PC-3 (cell line): ENCODE results near the gene HSD17B11. TPM values are rescaled to one million over a fixed set of nuclear protein-coding genes. Genes with fewer than 3 reads are reported as not detected.

Experiments used
- ATAC-seq: fragments of 200-7000 bp; cut with Tn5 transposase; 2 replicates; pipeline ENCODE4 v1.9.1; 2020; ENCODE audit warnings: mild to moderate bottlenecking, moderate library complexity
- BruUV-seq: library from RNA; stranded (reverse); fragments of 400-500 nt; replicated peaks from 2 replicates; lab custom pipeline; 2021; lab: Mats Ljungman, UMichigan
- CTCF ChIA-PET: fragments of 300-600 bp; sonication (Branson Sonifier 250); formaldehyde crosslinking; loops from one replicate; lab custom pipeline; 2022; ENCODE audit warnings: antibody characterized with exemption; lab: Charles Lee
- POLR2A ChIA-PET: fragments of 300-600 bp; sonication (Branson Sonifier 250); formaldehyde crosslinking; loops from one replicate; lab custom pipeline; 2022; ENCODE audit warnings: antibody characterized with exemption; ENCODE audit not compliant: unreplicated experiment; lab: Charles Lee
- DNase-seq: peaks from one replicate; pipeline ENCODE4 v3.0.0-alpha.2; 2015
- H2AFZ ChIP-seq: fragments of 300-600 bp; sonication (generic); 2 replicates; pipeline ENCODE4 v1.6.0; 2016; ENCODE audit warnings: antibody characterized with exemption, low read length
- H3F3A ChIP-seq: fragments of 300-600 bp; sonication (generic); one replicate; pipeline ENCODE4 v1.6.0; 2017; ENCODE audit warnings: antibody characterized with exemption, low read length, control low read depth, mild to moderate bottlenecking; ENCODE audit not compliant: unreplicated experiment
- H3K27ac ChIP-seq: fragments of 300-600 bp; sonication (generic); 2 replicates; pipeline ENCODE4 v1.5.1; 2016; ENCODE audit warnings: mild to moderate bottlenecking, low read length
- H3K27me3 ChIP-seq: fragments of 300-600 bp; sonication (generic); 2 replicates; pipeline ENCODE4 v1.6.1; 2016; ENCODE audit warnings: low read length, mixed read lengths
- H3K36me3 ChIP-seq: fragments of 300-600 bp; sonication (generic); 2 replicates; pipeline ENCODE4 v1.6.1; 2016; ENCODE audit warnings: low read depth, mixed run types, low read length, mixed read lengths
- H3K4me1 ChIP-seq: fragments of 300-600 bp; sonication (generic); 2 replicates; pipeline ENCODE4 v1.5.1; 2016; ENCODE audit warnings: low read length; ENCODE audit not compliant: insufficient read depth
- H3K4me2 ChIP-seq: fragments of 300-600 bp; sonication (generic); 2 replicates; pipeline ENCODE4 v1.6.0; 2016; ENCODE audit warnings: low read length
- H3K4me3 ChIP-seq: fragments of 300-600 bp; sonication (generic); 2 replicates; pipeline ENCODE4 v1.5.1; 2016; ENCODE audit warnings: mild to moderate bottlenecking, low read length, mixed read lengths
- H3K79me2 ChIP-seq: fragments of 300-600 bp; sonication (generic); 2 replicates; pipeline ENCODE4 v1.6.1; 2017; ENCODE audit warnings: low read length, mixed read lengths
- H3K9ac ChIP-seq: fragments of 300-600 bp; sonication (generic); 2 replicates; pipeline ENCODE4 v1.6.0; 2016; ENCODE audit warnings: mild to moderate bottlenecking, low read length
- H3K9me2 ChIP-seq: fragments of 300-600 bp; sonication (generic); replicated peaks from 2 replicates; pipeline ENCODE4 v1.6.1; 2016; ENCODE audit warnings: mixed run types, low read length, mixed read lengths
- H3K9me3 ChIP-seq: fragments of 300-600 bp; sonication (generic); 2 replicates; pipeline ENCODE4 v1.6.1; 2016; ENCODE audit warnings: low read length, mixed read lengths
- H4K20me1 ChIP-seq: fragments of 300-600 bp; sonication (generic); 2 replicates; pipeline ENCODE4 v1.6.1; 2016; ENCODE audit warnings: low read length, mixed read lengths
- EZH2 ChIP-seq: fragments of 300-600 bp; sonication (generic); IDR thresholded peaks from one replicate; pipeline ENCODE4 v1.6.1; 2017; ENCODE audit warnings: antibody characterized with exemption, mild to moderate bottlenecking, low read length; ENCODE audit not compliant: unreplicated experiment
- EZH2phosphoT487 ChIP-seq: fragments of 300-600 bp; sonication (generic); IDR thresholded peaks from 2 replicates; pipeline ENCODE4 v1.6.1; 2018; ENCODE audit warnings: mild to moderate bottlenecking, antibody characterized with exemption, low read length, borderline replicate concordance
- intact Hi-C: fragments of 100-400 bp; cut with micrococcal nuclease; formaldehyde crosslinking; loops from 2 replicates; pipeline ENCODE4 v1.9.0; 2023
- total RNA-seq: library from RNA; depleted of rRNA; stranded (reverse); fragments of >200 nt; gene quantifications from 2 replicates; pipeline ENCODE4 v1.2.3, GENCODE V29; 2014
- TF ChIP-seq, protein P1 (sequence below): fragments of 300-600 bp; sonication (generic); conservative IDR thresholded peaks from 2 replicates; pipeline ENCODE4 v1.5.1; 2017; ENCODE audit warnings: antibody characterized with exemption, low read depth, mild to moderate bottlenecking, low read length

The HSD17B11 gene
- total RNA-seq, 1 experiment from 2014 or later: 4.7 TPM

- Histone ChIP-seq H3K4me2 (no peak overlapping the region), H3F3A (peaks cover 3% of the 10 kb centered on the region), H3K9ac (no peak overlapping the region), H3K9me3 (no peaks in the 10 kb centered on the region), H3K9me2 (no peaks in the 10 kb centered on the region), H3K4me1 (peaks cover 19% of the 10 kb centered on the region), H3K36me3 (no peaks in the 10 kb centered on the region), H3K79me2 (no peaks in the 10 kb centered on the region), H3K4me3 (no peak overlapping the region), H3K27ac (no peak overlapping the region), H4K20me1 (no peaks in the 10 kb centered on the region), H2AFZ (no peak overlapping the region), H3K27me3 (no peaks in the 10 kb centered on the region)
- no peak for TF ChIP-seq EZH2
- TF ChIP-seq, protein P1, sequence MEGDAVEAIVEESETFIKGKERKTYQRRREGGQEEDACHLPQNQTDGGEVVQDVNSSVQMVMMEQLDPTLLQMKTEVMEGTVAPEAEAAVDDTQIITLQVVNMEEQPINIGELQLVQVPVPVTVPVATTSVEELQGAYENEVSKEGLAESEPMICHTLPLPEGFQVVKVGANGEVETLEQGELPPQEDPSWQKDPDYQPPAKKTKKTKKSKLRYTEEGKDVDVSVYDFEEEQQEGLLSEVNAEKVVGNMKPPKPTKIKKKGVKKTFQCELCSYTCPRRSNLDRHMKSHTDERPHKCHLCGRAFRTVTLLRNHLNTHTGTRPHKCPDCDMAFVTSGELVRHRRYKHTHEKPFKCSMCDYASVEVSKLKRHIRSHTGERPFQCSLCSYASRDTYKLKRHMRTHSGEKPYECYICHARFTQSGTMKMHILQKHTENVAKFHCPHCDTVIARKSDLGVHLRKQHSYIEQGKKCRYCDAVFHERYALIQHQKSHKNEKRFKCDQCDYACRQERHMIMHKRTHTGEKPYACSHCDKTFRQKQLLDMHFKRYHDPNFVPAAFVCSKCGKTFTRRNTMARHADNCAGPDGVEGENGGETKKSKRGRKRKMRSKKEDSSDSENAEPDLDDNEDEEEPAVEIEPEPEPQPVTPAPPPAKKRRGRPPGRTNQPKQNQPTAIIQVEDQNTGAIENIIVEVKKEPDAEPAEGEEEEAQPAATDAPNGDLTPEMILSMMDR: no peak
- TF ChIP-seq EZH2phosphoT487: no peak
- intact Hi-C loops: no loop called here
- ChIA-PET POLR2A (no interaction called here), CTCF (no interaction called here)
- no TSS peak for BruUV-seq
- no peak for DNase-seq
- no peak for ATAC-seq
Measured at GRCh38 chr4:87416965-87417364, 26.0 kb upstream of the HSD17B11 start.

- no peaks in the 10 kb centered on the region for H4K20me1 ChIP-seq
- H3K4me1 ChIP-seq: peaks cover 7% of the 10 kb centered on the region
- H3K9ac ChIP-seq: no peak overlapping the region
- H3K4me3 ChIP-seq: no peak overlapping the region
- ATAC-seq (no peak), DNase-seq (no peak)
- ChIA-PET CTCF (no interaction called here), POLR2A (no interaction called here)
- H3K36me3 ChIP-seq: no peaks in the 10 kb centered on the region
- H3F3A ChIP-seq: no peaks in the 10 kb centered on the region
- H3K27me3 ChIP-seq: no peaks in the 10 kb centered on the region
- H2AFZ ChIP-seq: no peak overlapping the region
- H3K27ac ChIP-seq: no peak overlapping the region
- no peaks in the 10 kb centered on the region for H3K9me3 ChIP-seq
- no TSS peak for BruUV-seq
- TF ChIP-seq, protein P1: no peak
- TF ChIP-seq EZH2: no peak
- TF ChIP-seq EZH2phosphoT487: no peak
- H3K9me2 ChIP-seq: no peaks in the 10 kb centered on the region
- no peak overlapping the region for H3K4me2 ChIP-seq
- intact Hi-C loops: no loop called here
- H3K79me2 ChIP-seq: no peaks in the 10 kb centered on the region
Measured at GRCh38 chr4:87414816-87415215, 23.8 kb upstream of the HSD17B11 start.

GRCh38 chr4:87410679-87411078, 19.7 kb upstream of the HSD17B11 start:
- Histone ChIP-seq H3K36me3 (no peaks in the 10 kb centered on the region), H3K9me2 (no peaks in the 10 kb centered on the region), H3K9ac (no peak overlapping the region), H2AFZ (no peak overlapping the region), H3K9me3 (no peaks in the 10 kb centered on the region), H3K27me3 (no peaks in the 10 kb centered on the region), H4K20me1 (no peaks in the 10 kb centered on the region), H3K4me3 (no peak overlapping the region), H3K4me2 (no peak overlapping the region), H3K79me2 (no peaks in the 10 kb centered on the region), H3K4me1 (no peaks in the 10 kb centered on the region), H3K27ac (no peak overlapping the region), H3F3A (no peaks in the 10 kb centered on the region)
- no TSS peak for BruUV-seq
- intact Hi-C loops: no loop called here
- ChIA-PET CTCF (no interaction called here), POLR2A (no interaction called here)
- TF ChIP-seq, protein P1: no peak
- TF ChIP-seq EZH2phosphoT487 (no peak), EZH2 (no peak)
- no peak for ATAC-seq
- DNase-seq: no peak
